ENCODE data around the gene CCN2.

Gene CCN2

GRCh38 chr6:131966443-131966842 lies 15.3 kb upstream of the CCN2 start:
- DNase-seq: no peak

- no peak for DNase-seq
Measured at GRCh38 chr6:131963063-131963462, 11.9 kb upstream of the CCN2 start.

- DNase-seq: no peak
Measured at GRCh38 chr6:131960371-131961133, 9.4 kb upstream of the CCN2 start.

- no peak for DNase-seq
Measured at GRCh38 chr6:131958542-131959470, 7.6 kb upstream of the CCN2 start.

GRCh38 chr6:131958095-131958494 lies 6.9 kb upstream of the CCN2 start:
- DNase-seq: no peak

GRCh38 chr6:131955876-131956275 lies 4.7 kb upstream of the CCN2 start:
- DNase-seq: no peak

GRCh38 chr6:131955192-131955591 lies 4.0 kb upstream of the CCN2 start:
- DNase-seq: no peak

- DNase-seq: no peak
Measured at GRCh38 chr6:131954775-131955107, 3.6 kb upstream of the CCN2 start.

- DNase-seq: no peak
Measured at GRCh38 chr6:131954059-131954774, 3.0 kb upstream of the CCN2 start.

- no peak for DNase-seq
Measured at GRCh38 chr6:131952886-131953509, 1.8 kb upstream of the CCN2 start.

GRCh38 chr6:131951576-131952230 lies 531 bp upstream of the CCN2 start:
- no peak for DNase-seq

- DNase-seq: peak; percentile 29
Measured at GRCh38 chr6:131949909-131950766, 1.0 kb downstream of the CCN2 start.

GRCh38 chr6:131949620-131949908 lies 1.6 kb downstream of the CCN2 start:
- no peak for DNase-seq

- no peak for DNase-seq
Measured at GRCh38 chr6:131948692-131949619, 2.2 kb downstream of the CCN2 start.

GRCh38 chr6:131947986-131948661 lies 3.0 kb downstream of the CCN2 start:
- DNase-seq: no peak

- no peak for DNase-seq
Measured at GRCh38 chr6:131946992-131947955, 3.9 kb downstream of the CCN2 start.

GRCh38 chr6:131946404-131946991 lies 4.7 kb downstream of the CCN2 start:
- DNase-seq: no peak

- no peak for DNase-seq
Measured at GRCh38 chr6:131945971-131946370, 5.2 kb downstream of the CCN2 start.

Data from activated CD4-positive, alpha-beta T cell treated with anti-CD3 and anti-CD28 coated beads for 48 hours (primary cell).